Kidney (tissue), 14 donors: ENCODE results near the gene TMEM245. TPM values are rescaled to one million over a fixed set of nuclear protein-coding genes. Genes with fewer than 3 reads are reported as not detected.

Source experiments
- DNase-seq, 5 donors: peaks; one replicate each; pipeline ENCODE4 v3.0.0-alpha.2; 2013 to 2020
- FAIRE-seq: peaks from 2 replicates; lab custom pipeline; 2012; peaks lifted over from hg19 to GRCh38; lab: Jason Lieb, UNC
- H3K27ac ChIP-seq, 2 donors: one replicate each; pipeline ENCODE4 v1.7.0; 2013; ENCODE audit warnings: low read depth in 2 of 2, low read length in 2 of 2, inconsistent platforms in 1 of 2
- H3K27me3 ChIP-seq: one replicate; pipeline ENCODE4 v1.7.1; 2013; ENCODE audit warnings: low read length, inconsistent platforms; ENCODE audit not compliant: control insufficient read depth, insufficient read depth
- H3K36me3 ChIP-seq, 3 donors: one replicate each; pipeline versions ENCODE4 v1.7.0 to v1.7.1; 2013; ENCODE audit warnings: low read length in 3 of 3, control low read depth in 1 of 3, inconsistent platforms in 1 of 3; ENCODE audit not compliant: insufficient read depth in 3 of 3, control insufficient read depth in 2 of 3
- H3K4me1 ChIP-seq, 3 donors: one replicate each; pipeline versions ENCODE4 v1.7.0 to v1.7.1; 2013; ENCODE audit warnings: low read length in 3 of 3, inconsistent platforms in 1 of 3, low read depth in 1 of 3; ENCODE audit not compliant: control insufficient read depth in 2 of 3, insufficient read depth in 2 of 3
- H3K4me3 ChIP-seq, 3 donors: one replicate each; pipeline versions ENCODE4 v1.7.0 to v1.8.1; 2013; ENCODE audit warnings: low read length in 3 of 3, control low read depth in 1 of 3, inconsistent platforms in 1 of 3
- H3K9ac ChIP-seq, 3 donors: one replicate each; pipeline versions ENCODE4 v1.7.0 to v1.7.1; 2013; ENCODE audit warnings: low read length in 3 of 3, control low read depth in 1 of 3, inconsistent platforms in 1 of 3
- H3K9me3 ChIP-seq, 3 donors: one replicate each; pipeline versions ENCODE4 v1.7.0 to v1.7.1; 2013; ENCODE audit warnings: low read length in 3 of 3, control low read depth in 1 of 3, inconsistent platforms in 1 of 3; ENCODE audit not compliant: control insufficient read depth in 2 of 3, insufficient read depth in 1 of 3
- intact Hi-C: fragments of 100-400 bp; cut with DNase I; formaldehyde crosslinking; loops from one replicate; pipeline ENCODE4 v1.11.1; 2022
- polyA plus RNA-seq: library from polyadenylated mRNA; stranded (reverse); fragments of 350-450 nt; fragmentation: Illumina TruSeq; extraction: RNeasy Lipid Tissue Mini Kit (QIAGEN cat#74804); gene quantifications from one replicate; pipeline ENCODE4 v1.2.3, GENCODE V29; 2014; ENCODE audit warnings: low read depth, low replicate concordance; ENCODE audit not compliant: insufficient read depth
- total RNA-seq: library from RNA; stranded (reverse); fragmentation: NEBNext Ultra II Directional; extraction: Animal tissue kit (Norgen Biotek cat#: 25700); gene quantifications from one replicate; pipeline ENCODE4 v1.2.1, GENCODE V29; 2021
- TF ChIP-seq, protein P1 (sequence below): IDR thresholded peaks from 3 replicates; pipeline ENCODE4 v1.5.1; 2012; ENCODE audit warnings: mild to moderate bottlenecking, moderate library complexity, borderline replicate concordance; ENCODE audit not compliant: insufficient read depth; ENCODE audit errors: extremely low read depth
- donor health status: control.
- donor health status: control.
- donor health status: control.
- donor health status: control.
- donor health status: control.
- donor health status: DM: yes; HTN: yes; CAD: no.
- donor health status: Normal renal cell carcinoma (clear cell type).

The TMEM245 gene
- total and polyA plus RNA-seq, 2 donors from 2014 or later, result 23.5 to 69.5 TPM

DNA sequence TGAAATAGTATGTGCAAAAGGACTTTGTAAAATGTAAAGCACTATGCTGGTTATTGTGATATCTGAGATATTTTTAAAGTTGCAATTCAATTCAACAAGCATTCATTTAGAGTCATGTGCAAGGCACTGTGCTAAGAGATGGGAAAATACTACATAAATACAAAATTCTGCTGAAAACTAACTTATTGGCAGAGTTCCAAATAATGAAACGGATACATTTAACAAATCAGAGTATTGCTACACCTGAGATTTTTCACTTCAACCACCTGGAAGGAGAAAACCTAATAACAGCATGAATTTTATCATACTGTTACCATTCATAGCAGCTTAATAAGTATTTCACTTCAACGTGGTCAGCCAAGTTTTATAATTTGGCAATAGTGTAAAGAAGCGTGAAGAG lies 100.3 kb downstream of the TMEM245 start:
- FAIRE-seq (no peak), DNase-seq (no peak)
- TF ChIP-seq, protein P1, sequence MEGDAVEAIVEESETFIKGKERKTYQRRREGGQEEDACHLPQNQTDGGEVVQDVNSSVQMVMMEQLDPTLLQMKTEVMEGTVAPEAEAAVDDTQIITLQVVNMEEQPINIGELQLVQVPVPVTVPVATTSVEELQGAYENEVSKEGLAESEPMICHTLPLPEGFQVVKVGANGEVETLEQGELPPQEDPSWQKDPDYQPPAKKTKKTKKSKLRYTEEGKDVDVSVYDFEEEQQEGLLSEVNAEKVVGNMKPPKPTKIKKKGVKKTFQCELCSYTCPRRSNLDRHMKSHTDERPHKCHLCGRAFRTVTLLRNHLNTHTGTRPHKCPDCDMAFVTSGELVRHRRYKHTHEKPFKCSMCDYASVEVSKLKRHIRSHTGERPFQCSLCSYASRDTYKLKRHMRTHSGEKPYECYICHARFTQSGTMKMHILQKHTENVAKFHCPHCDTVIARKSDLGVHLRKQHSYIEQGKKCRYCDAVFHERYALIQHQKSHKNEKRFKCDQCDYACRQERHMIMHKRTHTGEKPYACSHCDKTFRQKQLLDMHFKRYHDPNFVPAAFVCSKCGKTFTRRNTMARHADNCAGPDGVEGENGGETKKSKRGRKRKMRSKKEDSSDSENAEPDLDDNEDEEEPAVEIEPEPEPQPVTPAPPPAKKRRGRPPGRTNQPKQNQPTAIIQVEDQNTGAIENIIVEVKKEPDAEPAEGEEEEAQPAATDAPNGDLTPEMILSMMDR, result no peak
- Histone ChIP-seq H3K4me1 (peaks cover 4 to 24% (median 8%) of the 10 kb centered on the region in 3 donors), H3K36me3 (peaks cover 0 to 4% (median 2%) of the 10 kb centered on the region in 3 donors), H3K27me3 (no peaks in the 10 kb centered on the region), H3K9ac (no peak overlapping the region), H3K27ac (no peak overlapping the region), H3K9me3 (no peaks in the 10 kb centered on the region), H3K4me3 (no peak overlapping the region)
- intact Hi-C loops, result no loop called here

DNA sequence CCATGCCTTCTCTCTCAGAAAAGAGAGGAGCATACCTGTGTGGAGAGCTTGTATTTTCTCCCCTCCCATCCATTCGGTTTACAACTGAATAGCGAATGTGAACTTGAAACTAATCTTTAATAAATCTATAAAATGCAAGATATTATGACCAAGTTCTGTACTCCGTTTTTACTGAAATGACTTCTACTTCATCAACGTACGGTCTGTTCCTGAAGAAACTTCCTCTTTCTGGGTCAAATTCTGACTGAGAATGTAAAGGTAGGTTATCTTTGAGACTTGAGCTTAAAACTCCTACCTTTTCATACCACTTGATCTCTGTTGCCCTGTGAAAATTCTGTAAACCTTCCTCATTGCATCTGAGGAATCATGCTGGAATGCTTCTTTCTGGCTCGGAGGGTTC lies 102.3 kb downstream of the TMEM245 start:
- DNase-seq (no peak), FAIRE-seq (no peak)
- intact Hi-C loops, result no loop called here
- peaks cover 4 to 30% (median 11%) of the 10 kb centered on the region in 3 donors for H3K4me1 ChIP-seq
- TF ChIP-seq, protein P1, result no peak
- H3K36me3 ChIP-seq, result peaks cover 0 to 4% (median 2%) of the 10 kb centered on the region in 3 donors
- no peaks in the 10 kb centered on the region for H3K27me3 ChIP-seq
- H3K9ac ChIP-seq, result no peak overlapping the region
- H3K4me3 ChIP-seq, result no peak overlapping the region
- H3K9me3 ChIP-seq, result no peaks in the 10 kb centered on the region
- peak overlapping the region in 1 of 2 donors; percentile 17 for H3K27ac ChIP-seq

DNA sequence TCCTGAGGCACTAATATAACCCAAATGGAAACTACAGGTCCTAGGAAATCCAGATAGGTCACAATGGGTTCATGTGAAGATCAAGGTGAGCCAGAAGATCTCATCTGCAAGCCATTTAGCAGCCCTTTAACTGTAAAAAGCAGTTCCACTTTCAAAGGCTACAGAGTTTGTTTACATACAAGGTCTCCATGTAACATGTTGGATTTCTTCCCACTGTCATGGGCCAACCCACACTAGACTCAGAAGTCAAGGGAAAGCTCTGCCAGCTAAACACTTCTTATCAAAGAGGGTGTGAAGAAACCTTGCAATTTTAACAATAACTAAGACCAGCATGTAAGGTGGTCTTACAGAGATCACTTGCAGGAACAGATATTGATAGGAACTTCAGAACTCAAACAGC lies 102.7 kb downstream of the TMEM245 start:
- Histone ChIP-seq H3K9me3 (no peaks in the 10 kb centered on the region), H3K27ac (peak overlapping the region; percentile 7 to 10), H3K27me3 (no peaks in the 10 kb centered on the region), H3K4me1 (peaks cover 4 to 30% (median 14%) of the 10 kb centered on the region in 3 donors), H3K4me3 (no peak overlapping the region), H3K36me3 (peaks cover 0 to 4% (median 2%) of the 10 kb centered on the region in 3 donors), H3K9ac (no peak overlapping the region)
- FAIRE-seq (no peak), DNase-seq (peak in 1 of 5 donors; percentile 14)
- TF ChIP-seq, protein P1, result no peak
- intact Hi-C loops, result no loop called here

DNA sequence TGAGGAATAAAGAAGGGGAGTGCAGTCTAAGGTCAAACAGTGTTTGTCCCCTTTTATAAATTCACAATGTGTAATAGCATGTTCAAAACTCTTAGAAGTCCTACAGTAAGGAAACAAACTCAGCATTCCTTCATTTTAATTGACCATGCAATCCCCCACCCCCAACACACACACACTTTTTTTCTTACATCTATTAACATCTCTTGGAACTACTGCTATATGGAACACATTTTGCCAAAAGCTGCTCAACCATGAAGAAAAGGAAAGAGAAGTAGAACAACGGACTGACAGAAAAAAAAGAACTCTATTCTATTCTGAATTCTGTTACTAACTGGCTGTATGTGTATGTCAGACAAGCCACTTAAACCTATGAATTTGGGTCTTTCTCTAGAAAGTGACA lies 103.6 kb downstream of the TMEM245 start:
- DNase-seq, result peak in 3 of 5 donors; percentile 26 to 85 (median 83)
- H3K27me3 ChIP-seq, result no peaks in the 10 kb centered on the region
- FAIRE-seq, result no peak
- TF ChIP-seq, protein P1, result no peak
- H3K9ac ChIP-seq, result no peak overlapping the region
- H3K27ac ChIP-seq, result peak overlapping the region in 1 of 2 donors; percentile 38
- peaks cover 0 to 4% (median 2%) of the 10 kb centered on the region in 3 donors for H3K36me3 ChIP-seq
- no peaks in the 10 kb centered on the region for H3K9me3 ChIP-seq
- intact Hi-C loops, result no loop called here
- H3K4me3 ChIP-seq, result no peak overlapping the region
- H3K4me1 ChIP-seq, result peaks cover 6 to 33% (median 20%) of the 10 kb centered on the region in 3 donors
